Keratinocyte (primary cell): ENCODE measurements around the gene CCDC194. TPM values are rescaled to one million over a fixed set of nuclear protein-coding genes. Genes with fewer than 3 reads are reported as not detected.

ENCODE experiments used
- DNase-seq: peaks from one replicate; pipeline ENCODE4 v3.0.0-alpha.2; 2011; ENCODE audit warnings: low read depth, missing footprints, low spot score
- FAIRE-seq: peaks from 2 replicates; lab custom pipeline; 2011; peaks lifted over from hg19 to GRCh38; lab: Jason Lieb, UNC
- H2AFZ ChIP-seq: 2 replicates; pipeline ENCODE4 v1.6.0; 2012; ENCODE audit warnings: low read length, control low read depth, inconsistent platforms; ENCODE audit not compliant: control insufficient read depth
- H3K27ac ChIP-seq: 2 replicates; pipeline ENCODE4 v1.5.1; 2011; ENCODE audit warnings: low read length; ENCODE audit not compliant: control insufficient read depth, insufficient read depth
- H3K27me3 ChIP-seq: 3 replicates; pipeline ENCODE4 v1.6.0; 2011; ENCODE audit warnings: low read length; ENCODE audit not compliant: control insufficient read depth, insufficient read depth; ENCODE audit errors: extremely low read depth
- H3K36me3 ChIP-seq, 2 experiments: 2 replicates in 1 of 2; 3 replicates in 1 of 2; pipeline ENCODE4 v1.5.1; 2011; ENCODE audit warnings: low read length in 2 of 2, mild to moderate bottlenecking in 1 of 2; ENCODE audit not compliant: control insufficient read depth in 2 of 2, insufficient read depth in 2 of 2; ENCODE audit errors: extremely low read depth in 1 of 2
- H3K4me1 ChIP-seq: 3 replicates; pipeline ENCODE4 v1.5.1; 2011; ENCODE audit warnings: low read length; ENCODE audit not compliant: control insufficient read depth, insufficient read depth; ENCODE audit errors: extremely low read depth
- H3K4me2 ChIP-seq: 3 replicates; pipeline ENCODE4 v1.6.0; 2011; ENCODE audit warnings: low read depth, low read length; ENCODE audit not compliant: control insufficient read depth, insufficient read depth; ENCODE audit errors: extremely low read depth
- H3K4me3 ChIP-seq, 3 experiments: fragments of 200-600 bp in 1 of 3; sonication (generic) in 1 of 3; 2 replicates in 2 of 3; 3 replicates in 1 of 3; pipeline ENCODE4 v1.5.1; 2011 to 2016; ENCODE audit warnings: low read length in 3 of 3, mild to moderate bottlenecking in 3 of 3, control low read depth in 2 of 3, inconsistent platforms in 1 of 3, low read depth in 1 of 3, mixed read lengths in 1 of 3, mixed run types in 1 of 3, moderate library complexity in 1 of 3; ENCODE audit not compliant: control insufficient read depth in 2 of 3, insufficient read depth in 2 of 3; ENCODE audit errors: extremely low read depth in 1 of 3
- H3K79me2 ChIP-seq: 2 replicates; pipeline ENCODE4 v1.6.0; 2012; ENCODE audit warnings: low read length; ENCODE audit not compliant: control insufficient read depth, insufficient read depth
- H3K9ac ChIP-seq: 3 replicates; pipeline ENCODE4 v1.6.0; 2011; ENCODE audit warnings: low read length; ENCODE audit not compliant: control insufficient read depth, insufficient read depth; ENCODE audit errors: extremely low read depth
- H3K9me1 ChIP-seq: 3 replicates; pipeline ENCODE4 v1.6.0; 2011; ENCODE audit warnings: low read length; ENCODE audit not compliant: control insufficient read depth, insufficient read depth; ENCODE audit errors: extremely low read depth
- H3K9me3 ChIP-seq: 2 replicates; pipeline ENCODE4 v1.5.1; 2012; ENCODE audit warnings: low read depth, low read length; ENCODE audit not compliant: control insufficient read depth
- H4K20me1 ChIP-seq: 3 replicates; pipeline ENCODE4 v1.6.0; 2011; ENCODE audit warnings: low read length; ENCODE audit not compliant: control insufficient read depth, insufficient read depth; ENCODE audit errors: extremely low read depth
- CTCF ChIP-seq, 3 experiments: IDR thresholded peaks in 1 of 3; conservative IDR thresholded peaks in 1 of 3; optimal IDR thresholded peaks in 1 of 3; 2 replicates in 2 of 3; 3 replicates in 1 of 3; pipeline versions ENCODE3 to v1.5.1; 2011; ENCODE audit warnings: low read length in 3 of 3, mild to moderate bottlenecking in 3 of 3, moderate library complexity in 2 of 3, control low read depth in 1 of 3, inconsistent platforms in 1 of 3; ENCODE audit not compliant: insufficient read depth in 2 of 3; ENCODE audit errors: extremely low read depth in 1 of 3
- EZH2 ChIP-seq: IDR thresholded peaks from one replicate; pipeline ENCODE4 v1.6.1; 2012; ENCODE audit warnings: inconsistent platforms, mild to moderate bottlenecking, low read length, moderate library complexity
- dilution Hi-C: fragments of 300-500 bp; cut with MboI; formaldehyde crosslinking; loops from one replicate; pipeline ENCODE4 v1.7.0; 2020; ENCODE audit warnings: low sequenced_read_pairs; ENCODE audit not compliant: extremely low pct_ligation_motif_present
- polyA plus RNA-seq, 5 experiments: library from polyadenylated mRNA; depleted of rRNA in 3 of 5; stranded (reverse) in 3 of 5; stranded (forward) in 1 of 5; unstranded in 1 of 5; fragments of >200 nt; gene quantifications; 1 replicate in 1 of 5; 2 replicates in 3 of 5; 3 replicates in 1 of 5; pipeline versions ENCODE4 v1.2.1 to v1.2.3, GENCODE V29; 2011 to 2012; ENCODE audit warnings: missing spikeins in 2 of 5, low read depth in 1 of 5, low replicate concordance in 1 of 5

CCDC194 gene
- polyA plus RNA-seq, 1 donor (not counting 4 experiments of a cell fraction or from before 2014, with no cell fraction given): not detected

- peak overlapping the region; percentile 96 for H3K4me2 ChIP-seq
- dilution Hi-C loops: no loop called here
- peaks cover 9% of the 10 kb centered on the region for H3K4me1 ChIP-seq
- TF ChIP-seq EZH2 (no peak), CTCF (optimal IDR thresholded peaks at IDR 0.05 in 1 of 3, IDR thresholded peaks at IDR 0.05 in 1 of 3, conservative IDR thresholded peaks at IDR 0.05 in 1 of 3; ENCODE audit: extremely low read depth in 1 of 3, insufficient read depth in 2 of 3, low read length in 3 of 3) (peak in 1 of 3 experiments; percentile 29)
- no peaks in the 10 kb centered on the region for H4K20me1 ChIP-seq
- H3K9me1 ChIP-seq: no peaks in the 10 kb centered on the region
- no peak for DNase-seq
- H3K27me3 ChIP-seq: peaks cover 10% of the 10 kb centered on the region
- no peaks in the 10 kb centered on the region for H3K36me3 ChIP-seq
- H3K4me3 ChIP-seq: peak overlapping the region; percentile 51 to 83 (median 74)
- H3K79me2 ChIP-seq: no peaks in the 10 kb centered on the region
- FAIRE-seq: no peak
- H2AFZ ChIP-seq: peak overlapping the region; percentile 91
- H3K9ac ChIP-seq: peak overlapping the region; percentile 65
- H3K27ac ChIP-seq: no peak overlapping the region
- no peaks in the 10 kb centered on the region for H3K9me3 ChIP-seq
Measured at GRCh38 chr19:17389957-17390664, 3.9 kb downstream of the CCDC194 start.

GRCh38 chr19:17389288-17389687 is 4.7 kb downstream of the CCDC194 start:
- no peaks in the 10 kb centered on the region for H3K36me3 ChIP-seq

More at GRCh38 chr19:17389288-17389687, 4.7 kb downstream of the CCDC194 start:
- no peak overlapping the region for H2AFZ ChIP-seq
- no peak for DNase-seq
- H3K27ac ChIP-seq: no peak overlapping the region
- dilution Hi-C loops: no loop called here
- H3K4me3 ChIP-seq: no peak overlapping the region
- no peaks in the 10 kb centered on the region for H3K9me3 ChIP-seq
- H4K20me1 ChIP-seq: no peaks in the 10 kb centered on the region
- H3K9ac ChIP-seq: no peak overlapping the region
- H3K4me1 ChIP-seq: peaks cover 9% of the 10 kb centered on the region
- H3K79me2 ChIP-seq: no peaks in the 10 kb centered on the region
- no peaks in the 10 kb centered on the region for H3K9me1 ChIP-seq
- H3K27me3 ChIP-seq: peaks cover 9% of the 10 kb centered on the region
- no peak for FAIRE-seq
- TF ChIP-seq CTCF (optimal IDR thresholded peaks at IDR 0.05 in 1 of 3, IDR thresholded peaks at IDR 0.05 in 1 of 3, conservative IDR thresholded peaks at IDR 0.05 in 1 of 3; ENCODE audit: extremely low read depth in 1 of 3, insufficient read depth in 2 of 3, low read length in 3 of 3): no peak
- no peak for TF ChIP-seq EZH2
- H3K4me2 ChIP-seq: no peak overlapping the region
